PC-3 (cell line): ENCODE data around the gene APOE. TPM values are rescaled to one million over a fixed set of nuclear protein-coding genes. Genes with fewer than 3 reads are reported as not detected.
A peak's percentile ranks its signal among the peaks of the same experiment; 100 is the strongest.
"Not testable (repeated sequence)": the region's sequence is repeated elsewhere in the genome, so short reads cannot be mapped to it uniquely, and the experiment has no call there.

Experiments
- ATAC-seq: fragments of 200-7000 bp; cut with Tn5 transposase; 2 replicates; pipeline ENCODE4 v1.9.1; 2020; ENCODE audit warnings: mild to moderate bottlenecking, moderate library complexity
- BruUV-seq: library from RNA; stranded (reverse); fragments of 400-500 nt; replicated peaks from 2 replicates; lab custom pipeline; 2021; lab: Mats Ljungman, UMichigan
- CTCF ChIA-PET: fragments of 300-600 bp; sonication (Branson Sonifier 250); formaldehyde crosslinking; loops from one replicate; lab custom pipeline; 2022; ENCODE audit warnings: antibody characterized with exemption; lab: Charles Lee
- POLR2A ChIA-PET: fragments of 300-600 bp; sonication (Branson Sonifier 250); formaldehyde crosslinking; loops from one replicate; lab custom pipeline; 2022; ENCODE audit warnings: antibody characterized with exemption; ENCODE audit not compliant: unreplicated experiment; lab: Charles Lee
- DNase-seq: peaks from one replicate; pipeline ENCODE4 v3.0.0-alpha.2; 2015
- H2AFZ ChIP-seq: fragments of 300-600 bp; sonication (generic); 2 replicates; pipeline ENCODE4 v1.6.0; 2016; ENCODE audit warnings: antibody characterized with exemption, low read length
- H3F3A ChIP-seq: fragments of 300-600 bp; sonication (generic); one replicate; pipeline ENCODE4 v1.6.0; 2017; ENCODE audit warnings: antibody characterized with exemption, low read length, control low read depth, mild to moderate bottlenecking; ENCODE audit not compliant: unreplicated experiment
- H3K27ac ChIP-seq: fragments of 300-600 bp; sonication (generic); 2 replicates; pipeline ENCODE4 v1.5.1; 2016; ENCODE audit warnings: mild to moderate bottlenecking, low read length
- H3K27me3 ChIP-seq: fragments of 300-600 bp; sonication (generic); 2 replicates; pipeline ENCODE4 v1.6.1; 2016; ENCODE audit warnings: low read length, mixed read lengths
- H3K36me3 ChIP-seq: fragments of 300-600 bp; sonication (generic); 2 replicates; pipeline ENCODE4 v1.6.1; 2016; ENCODE audit warnings: low read depth, mixed run types, low read length, mixed read lengths
- H3K4me1 ChIP-seq: fragments of 300-600 bp; sonication (generic); 2 replicates; pipeline ENCODE4 v1.5.1; 2016; ENCODE audit warnings: low read length; ENCODE audit not compliant: insufficient read depth
- H3K4me2 ChIP-seq: fragments of 300-600 bp; sonication (generic); 2 replicates; pipeline ENCODE4 v1.6.0; 2016; ENCODE audit warnings: low read length
- H3K4me3 ChIP-seq: fragments of 300-600 bp; sonication (generic); 2 replicates; pipeline ENCODE4 v1.5.1; 2016; ENCODE audit warnings: mild to moderate bottlenecking, low read length, mixed read lengths
- H3K79me2 ChIP-seq: fragments of 300-600 bp; sonication (generic); 2 replicates; pipeline ENCODE4 v1.6.1; 2017; ENCODE audit warnings: low read length, mixed read lengths
- H3K9ac ChIP-seq: fragments of 300-600 bp; sonication (generic); 2 replicates; pipeline ENCODE4 v1.6.0; 2016; ENCODE audit warnings: mild to moderate bottlenecking, low read length
- H3K9me2 ChIP-seq: fragments of 300-600 bp; sonication (generic); replicated peaks from 2 replicates; pipeline ENCODE4 v1.6.1; 2016; ENCODE audit warnings: mixed run types, low read length, mixed read lengths
- H3K9me3 ChIP-seq: fragments of 300-600 bp; sonication (generic); 2 replicates; pipeline ENCODE4 v1.6.1; 2016; ENCODE audit warnings: low read length, mixed read lengths
- H4K20me1 ChIP-seq: fragments of 300-600 bp; sonication (generic); 2 replicates; pipeline ENCODE4 v1.6.1; 2016; ENCODE audit warnings: low read length, mixed read lengths
- EZH2 ChIP-seq: fragments of 300-600 bp; sonication (generic); IDR thresholded peaks from one replicate; pipeline ENCODE4 v1.6.1; 2017; ENCODE audit warnings: antibody characterized with exemption, mild to moderate bottlenecking, low read length; ENCODE audit not compliant: unreplicated experiment
- EZH2phosphoT487 ChIP-seq: fragments of 300-600 bp; sonication (generic); IDR thresholded peaks from 2 replicates; pipeline ENCODE4 v1.6.1; 2018; ENCODE audit warnings: mild to moderate bottlenecking, antibody characterized with exemption, low read length, borderline replicate concordance
- intact Hi-C: fragments of 100-400 bp; cut with micrococcal nuclease; formaldehyde crosslinking; loops from 2 replicates; pipeline ENCODE4 v1.9.0; 2023
- total RNA-seq: library from RNA; depleted of rRNA; stranded (reverse); fragments of >200 nt; gene quantifications from 2 replicates; pipeline ENCODE4 v1.2.3, GENCODE V29; 2014
- TF ChIP-seq, protein P1 (sequence below): fragments of 300-600 bp; sonication (generic); conservative IDR thresholded peaks from 2 replicates; pipeline ENCODE4 v1.5.1; 2017; ENCODE audit warnings: antibody characterized with exemption, low read depth, mild to moderate bottlenecking, low read length

APOE gene
- total RNA-seq, 1 experiment from 2014 or later: 3.6 TPM

- TF ChIP-seq EZH2: no peak
- TF ChIP-seq, protein P1, sequence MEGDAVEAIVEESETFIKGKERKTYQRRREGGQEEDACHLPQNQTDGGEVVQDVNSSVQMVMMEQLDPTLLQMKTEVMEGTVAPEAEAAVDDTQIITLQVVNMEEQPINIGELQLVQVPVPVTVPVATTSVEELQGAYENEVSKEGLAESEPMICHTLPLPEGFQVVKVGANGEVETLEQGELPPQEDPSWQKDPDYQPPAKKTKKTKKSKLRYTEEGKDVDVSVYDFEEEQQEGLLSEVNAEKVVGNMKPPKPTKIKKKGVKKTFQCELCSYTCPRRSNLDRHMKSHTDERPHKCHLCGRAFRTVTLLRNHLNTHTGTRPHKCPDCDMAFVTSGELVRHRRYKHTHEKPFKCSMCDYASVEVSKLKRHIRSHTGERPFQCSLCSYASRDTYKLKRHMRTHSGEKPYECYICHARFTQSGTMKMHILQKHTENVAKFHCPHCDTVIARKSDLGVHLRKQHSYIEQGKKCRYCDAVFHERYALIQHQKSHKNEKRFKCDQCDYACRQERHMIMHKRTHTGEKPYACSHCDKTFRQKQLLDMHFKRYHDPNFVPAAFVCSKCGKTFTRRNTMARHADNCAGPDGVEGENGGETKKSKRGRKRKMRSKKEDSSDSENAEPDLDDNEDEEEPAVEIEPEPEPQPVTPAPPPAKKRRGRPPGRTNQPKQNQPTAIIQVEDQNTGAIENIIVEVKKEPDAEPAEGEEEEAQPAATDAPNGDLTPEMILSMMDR: no peak
- no peak for TF ChIP-seq EZH2phosphoT487
- H3K4me1 ChIP-seq: peaks cover 14% of the 10 kb centered on the region
- DNase-seq: no peak
- H3K79me2 ChIP-seq: no peaks in the 10 kb centered on the region
- H3K27me3 ChIP-seq: no peaks in the 10 kb centered on the region
- POLR2A ChIA-PET: no interaction called here
- H3K9me2 ChIP-seq: no peaks in the 10 kb centered on the region
- no peak overlapping the region for H3K9ac ChIP-seq
- no peak overlapping the region for H3K4me3 ChIP-seq
- TSS peak; percentile 26 for BruUV-seq
- H3K36me3 ChIP-seq: peaks cover 2% of the 10 kb centered on the region
- CTCF ChIA-PET: no interaction called here
- no peaks in the 10 kb centered on the region for H3F3A ChIP-seq
- no peaks in the 10 kb centered on the region for H3K9me3 ChIP-seq
- H3K4me2 ChIP-seq: no peak overlapping the region
- no peak overlapping the region for H2AFZ ChIP-seq
- no peak overlapping the region for H3K27ac ChIP-seq
- ATAC-seq: no peak
- no peaks in the 10 kb centered on the region for H4K20me1 ChIP-seq
- intact Hi-C loops: no loop called here
These were observed 27.3 kb upstream of the APOE start for GRCh38 chr19:44878120-44878865.

GRCh38 chr19:44879309-44880065 is 26.1 kb upstream of the APOE start:
- TF ChIP-seq EZH2phosphoT487 (no peak), EZH2 (no peak)
- TF ChIP-seq, protein P1: no peak
- H3K9me2 ChIP-seq: no peaks in the 10 kb centered on the region
- no peaks in the 10 kb centered on the region for H4K20me1 ChIP-seq
- ChIA-PET POLR2A (no interaction called here), CTCF (no interaction called here)
- no peaks in the 10 kb centered on the region for H3K9me3 ChIP-seq
- no peak overlapping the region for H3K4me2 ChIP-seq
- H3F3A ChIP-seq: no peaks in the 10 kb centered on the region
- H3K27ac ChIP-seq: no peak overlapping the region
- peaks cover 14% of the 10 kb centered on the region for H3K4me1 ChIP-seq
- peaks cover 2% of the 10 kb centered on the region; the same call in 1 of the 2 replicates for H3K36me3 ChIP-seq
- H2AFZ ChIP-seq: no peak overlapping the region
- no peak for DNase-seq
- no peak for ATAC-seq
- H3K27me3 ChIP-seq: no peaks in the 10 kb centered on the region
- intact Hi-C loops: no loop called here
- no peak overlapping the region for H3K4me3 ChIP-seq
- BruUV-seq: no TSS peak
- H3K9ac ChIP-seq: no peak overlapping the region
- H3K79me2 ChIP-seq: no peaks in the 10 kb centered on the region

GRCh38 chr19:44882063-44882462 is 23.5 kb upstream of the APOE start:
- intact Hi-C loops: no loop called here
- ATAC-seq (no peak), DNase-seq (no peak)
- no peaks in the 10 kb centered on the region for H4K20me1 ChIP-seq
- H3K4me3 ChIP-seq: no peak overlapping the region
- no peaks in the 10 kb centered on the region; the same call in 1 of the 2 replicates for H3K36me3 ChIP-seq
- TF ChIP-seq EZH2 (no peak), EZH2phosphoT487 (no peak)
- TF ChIP-seq, protein P1: no peak
- H3K27ac ChIP-seq: no peak overlapping the region
- no peaks in the 10 kb centered on the region for H3K79me2 ChIP-seq
- no peak overlapping the region for H3K9ac ChIP-seq
- H3K9me3 ChIP-seq: no peaks in the 10 kb centered on the region
- ChIA-PET CTCF (no interaction called here), POLR2A (no interaction called here)
- no peak overlapping the region for H2AFZ ChIP-seq
- no peaks in the 10 kb centered on the region for H3K4me1 ChIP-seq
- BruUV-seq: no TSS peak
- no peaks in the 10 kb centered on the region for H3K9me2 ChIP-seq
- no peaks in the 10 kb centered on the region for H3K27me3 ChIP-seq
- no peaks in the 10 kb centered on the region for H3F3A ChIP-seq
- H3K4me2 ChIP-seq: no peak overlapping the region

GRCh38 chr19:44882619-44883397 is 22.8 kb upstream of the APOE start:
- H2AFZ ChIP-seq, intact Hi-C loops, POLR2A ChIA-PET, H3K36me3 ChIP-seq, H3K27ac ChIP-seq, H3K4me2 ChIP-seq, BruUV-seq, H3F3A ChIP-seq, H3K27me3 ChIP-seq, H3K79me2 ChIP-seq, H3K4me3 ChIP-seq, H3K9me2 ChIP-seq, H3K9ac ChIP-seq, H3K4me1 ChIP-seq, H4K20me1 ChIP-seq, CTCF ChIA-PET, H3K9me3 ChIP-seq, DNase-seq, ATAC-seq: not testable (repeated sequence)
